ENCODE results near the gene TOM1L2.
A peak's percentile ranks its signal among the peaks of the same experiment; 100 is the strongest.

TOM1L2 gene

DNA sequence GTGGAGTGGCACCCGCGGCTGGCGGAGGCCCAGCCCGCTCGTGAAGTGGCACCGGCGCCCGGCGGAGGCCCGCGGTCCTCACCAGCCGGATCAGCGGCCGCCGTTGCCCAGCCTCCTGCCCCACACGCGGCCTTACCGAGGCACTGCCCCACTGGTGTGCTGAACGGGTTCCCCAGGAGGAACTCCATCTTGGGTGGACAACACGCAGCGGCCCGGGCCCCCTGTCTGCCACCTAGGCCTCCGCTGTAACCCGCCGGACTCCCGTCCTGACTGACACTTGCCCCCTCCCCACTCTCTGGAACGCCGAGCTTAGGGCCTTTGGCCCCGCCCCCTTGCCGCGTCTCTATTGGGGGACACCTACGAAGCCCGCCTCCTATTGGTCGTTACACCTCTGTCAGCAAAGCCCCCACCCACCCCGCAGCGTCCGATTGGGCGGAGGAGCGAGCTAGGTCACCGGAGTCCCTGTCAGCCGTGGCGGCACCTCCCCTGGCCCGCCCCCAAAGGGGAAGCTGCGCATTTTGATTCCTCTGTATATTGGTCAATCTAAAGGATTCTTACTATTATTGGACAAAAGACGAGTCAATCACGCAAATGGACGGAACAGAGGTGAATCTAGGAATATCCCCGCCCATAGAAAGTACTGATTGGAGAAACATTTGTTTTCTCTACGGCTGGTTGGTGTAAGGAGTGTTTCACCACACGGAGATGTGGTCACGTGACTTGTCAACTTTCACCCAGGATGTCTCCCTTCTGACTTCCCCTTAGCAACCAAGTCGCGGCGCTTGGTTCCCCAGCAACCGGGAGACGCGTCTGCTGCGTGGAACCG, at the start of gene TOM1L2, which contains the start of gene DRC3:
TOM1L2 (minus strand) TSS at position 275 of the 826 bp plus-strand sequence; CDS start at position 188, 87 bp downstream.
DRC3 (plus strand) TSS at position 737 of the 826 bp plus-strand sequence. CDS start 4,737 bp downstream, outside the sequence.
- DNase-seq (ENCODE audit: low read depth in 3 of 3, low spot score in 1 of 3): peak; percentile 97 to 100 (median 99)

DNA sequence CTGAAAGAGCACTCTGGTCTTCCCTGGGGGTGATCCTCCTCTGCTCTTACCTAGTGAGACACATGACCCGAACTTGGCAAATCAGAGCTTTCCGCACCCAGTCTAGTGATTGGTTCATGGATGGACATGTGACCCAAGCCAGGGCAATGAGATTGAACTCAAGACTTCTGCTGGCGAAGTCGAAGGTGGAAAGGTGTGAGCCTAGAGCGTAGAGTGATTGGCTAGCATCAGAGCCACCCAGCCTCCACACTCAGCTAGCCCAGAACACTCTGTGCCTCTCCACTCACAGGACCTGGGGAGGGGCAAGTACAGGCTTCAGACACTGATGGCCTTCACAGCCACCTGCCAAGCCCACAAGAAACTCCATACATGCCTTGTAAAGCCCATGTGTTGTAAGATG, 49.2 kb upstream of the TOM1L2 start:
- DNase-seq (ENCODE audit: low read depth in 3 of 3, low spot score in 1 of 3): no peak

DNA sequence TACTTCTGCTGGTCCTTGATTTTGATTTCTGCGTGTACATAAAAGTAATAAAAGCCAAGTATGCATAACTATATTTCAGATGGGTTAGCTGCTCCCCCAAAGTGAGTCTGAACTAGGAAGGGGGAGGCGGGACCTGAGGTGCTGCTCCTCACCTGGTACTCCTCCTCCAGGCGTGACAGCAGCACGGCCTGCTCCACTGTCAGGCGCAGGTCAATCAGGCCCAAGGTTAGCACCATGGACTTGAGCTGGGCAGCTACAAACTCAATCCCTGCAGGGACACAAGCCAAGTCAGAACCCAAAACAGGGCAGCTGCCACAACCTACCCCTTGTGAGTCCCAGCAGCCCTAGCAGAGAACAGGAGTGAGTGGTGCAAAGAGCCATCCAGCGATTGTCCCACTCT, 48.8 kb upstream of the TOM1L2 start:
- no peak for DNase-seq (ENCODE audit: low read depth in 3 of 3, low spot score in 1 of 3)

DNA sequence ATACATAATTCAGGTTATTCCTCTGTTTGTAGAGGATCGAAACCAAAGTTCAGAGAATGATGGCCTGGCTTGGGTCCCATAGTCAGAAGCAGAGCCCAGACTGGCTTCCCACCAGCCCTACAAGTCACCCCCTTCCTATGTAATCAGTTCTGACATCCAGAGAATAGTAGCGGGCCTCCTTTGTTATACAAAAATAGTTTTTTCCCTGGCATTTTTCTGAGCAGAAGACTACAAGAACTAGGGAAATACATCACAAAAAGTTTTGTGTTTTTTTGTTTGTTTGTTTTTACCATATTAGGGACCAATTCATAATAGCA, 47.6 kb upstream of the TOM1L2 start:
- no peak for DNase-seq (ENCODE audit: low read depth in 3 of 3, low spot score in 1 of 3)

DNA sequence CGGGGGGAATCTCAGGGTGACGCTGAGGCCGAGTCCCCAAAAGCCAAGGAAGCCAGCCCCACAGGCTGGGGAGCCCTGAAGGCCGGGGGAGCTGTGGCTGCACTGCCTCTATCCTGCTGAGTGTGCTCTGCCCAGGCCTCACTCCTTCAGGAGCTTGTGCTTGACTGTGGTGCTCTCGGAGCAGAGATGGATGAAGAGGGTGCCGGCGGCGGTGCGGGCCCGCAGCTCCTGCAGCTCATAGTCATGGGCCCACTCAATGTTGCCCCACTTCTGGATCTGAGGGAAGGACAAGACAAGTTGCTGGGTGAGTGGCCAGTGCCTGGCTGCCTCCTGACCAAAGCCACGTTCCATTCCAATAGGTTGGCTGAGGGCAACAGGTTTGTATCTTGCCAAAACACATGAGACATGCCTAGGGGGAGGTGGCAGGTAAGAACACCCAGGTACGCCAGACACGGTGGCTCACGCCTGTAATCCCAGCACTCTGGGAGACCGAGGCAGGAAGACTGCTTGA, 46.3 kb upstream of the TOM1L2 start:
- no peak for DNase-seq (ENCODE audit: low read depth in 3 of 3, low spot score in 1 of 3)

DNA sequence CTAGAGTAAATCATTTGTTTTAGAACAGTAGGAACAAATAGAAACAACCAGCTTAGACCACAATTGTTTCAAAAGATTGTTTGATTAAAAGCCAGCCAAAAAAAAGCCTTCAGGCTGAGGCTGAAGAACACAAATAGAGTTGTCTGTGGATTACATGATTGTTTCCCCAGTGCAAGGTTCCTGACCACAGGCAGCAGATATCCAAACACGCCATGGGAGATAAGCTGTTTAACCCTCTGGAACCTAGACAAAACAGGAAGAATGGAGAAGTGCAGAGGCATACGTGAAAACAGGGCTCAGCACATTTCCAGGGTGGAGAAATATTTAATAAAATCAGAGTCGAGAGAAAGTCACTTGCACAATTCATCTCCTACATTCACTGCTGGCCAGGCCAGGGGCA, 45.8 kb upstream of the TOM1L2 start:
- DNase-seq (ENCODE audit: low read depth in 3 of 3, low spot score in 1 of 3): no peak

DNA sequence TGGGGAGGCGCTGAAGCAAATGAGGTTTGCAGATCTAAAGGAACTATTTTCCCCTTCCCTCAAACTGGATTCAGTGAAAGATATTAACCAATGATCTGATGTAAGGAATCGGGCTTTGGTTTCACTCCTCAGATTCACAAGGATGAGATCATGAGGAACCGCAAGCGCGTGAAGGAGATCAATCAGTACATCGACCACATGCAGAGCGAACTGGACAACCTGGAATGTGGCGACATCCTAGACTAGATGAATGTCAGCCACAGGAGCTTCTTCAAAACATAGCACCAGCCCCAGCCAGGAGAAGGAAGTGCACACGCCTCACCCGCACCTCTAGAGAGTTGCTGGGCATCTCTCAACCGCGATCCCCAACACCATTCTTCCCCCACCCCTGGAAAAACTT, 44.2 kb upstream of the TOM1L2 start:
- no peak for DNase-seq (ENCODE audit: low read depth in 3 of 3, low spot score in 1 of 3)

DNA sequence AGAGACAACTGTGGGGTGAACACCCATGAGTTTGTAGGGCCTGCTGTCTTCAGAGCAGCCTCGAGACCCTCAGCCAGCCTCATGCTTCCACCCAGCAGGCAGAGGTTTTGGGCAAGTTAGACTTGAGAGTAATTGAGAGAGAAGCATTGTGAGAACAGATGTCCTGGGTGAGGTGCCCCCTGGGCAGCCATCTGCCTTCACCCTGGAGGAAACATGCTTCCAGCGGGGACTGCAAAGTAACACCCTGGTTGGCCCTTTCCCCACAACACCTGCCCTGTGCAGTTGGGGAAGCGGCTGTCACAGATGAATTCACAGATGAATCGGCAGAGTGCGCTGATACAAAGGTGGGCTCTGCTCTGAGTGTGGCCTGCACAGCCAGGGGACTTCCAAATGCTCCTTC, 43.4 kb upstream of the TOM1L2 start:
- no peak for DNase-seq (ENCODE audit: low read depth in 3 of 3, low spot score in 1 of 3)

DNA sequence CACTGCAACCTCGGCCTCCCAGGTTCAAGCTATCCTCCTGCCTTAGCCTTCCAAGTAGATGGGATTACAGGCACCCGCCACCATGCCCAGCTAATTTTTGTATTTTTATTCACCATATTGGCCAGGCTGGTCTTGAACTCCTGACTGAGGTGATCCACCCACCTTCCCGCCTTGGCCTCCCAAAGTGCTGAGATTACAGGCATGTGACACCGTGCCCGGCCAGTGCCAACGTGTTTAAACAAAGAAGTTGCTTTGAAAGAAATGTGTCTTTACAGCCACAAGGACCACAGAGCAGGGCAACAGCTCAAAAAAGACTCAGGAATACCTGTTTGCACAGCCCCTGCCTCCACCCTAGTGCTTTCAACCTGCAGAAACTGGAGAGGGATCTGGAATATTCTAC, 41.8 kb upstream of the TOM1L2 start:
- no peak for DNase-seq (ENCODE audit: low read depth in 3 of 3, low spot score in 1 of 3)

DNA sequence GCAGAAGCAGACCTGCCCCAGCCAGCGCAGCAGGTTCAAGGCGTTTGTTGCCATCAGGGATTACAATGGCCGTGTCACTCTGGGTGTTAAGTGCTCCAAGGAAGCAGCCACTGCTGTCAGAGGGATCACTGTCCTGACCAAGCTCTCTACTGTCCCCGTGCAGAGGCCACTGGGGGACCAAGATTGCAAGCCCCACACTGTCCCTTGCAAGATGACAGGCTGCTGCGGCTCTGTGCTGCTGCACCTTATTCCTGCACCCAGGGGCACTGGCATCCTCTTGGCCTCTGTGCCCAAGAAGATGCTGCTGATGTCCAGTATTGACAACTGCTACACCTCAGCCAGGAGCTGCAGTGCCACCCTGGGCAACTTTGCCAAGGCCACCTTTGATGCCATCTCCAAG, 39.1 kb upstream of the TOM1L2 start:
- no peak for DNase-seq (ENCODE audit: low read depth in 3 of 3, low spot score in 1 of 3)

DNA sequence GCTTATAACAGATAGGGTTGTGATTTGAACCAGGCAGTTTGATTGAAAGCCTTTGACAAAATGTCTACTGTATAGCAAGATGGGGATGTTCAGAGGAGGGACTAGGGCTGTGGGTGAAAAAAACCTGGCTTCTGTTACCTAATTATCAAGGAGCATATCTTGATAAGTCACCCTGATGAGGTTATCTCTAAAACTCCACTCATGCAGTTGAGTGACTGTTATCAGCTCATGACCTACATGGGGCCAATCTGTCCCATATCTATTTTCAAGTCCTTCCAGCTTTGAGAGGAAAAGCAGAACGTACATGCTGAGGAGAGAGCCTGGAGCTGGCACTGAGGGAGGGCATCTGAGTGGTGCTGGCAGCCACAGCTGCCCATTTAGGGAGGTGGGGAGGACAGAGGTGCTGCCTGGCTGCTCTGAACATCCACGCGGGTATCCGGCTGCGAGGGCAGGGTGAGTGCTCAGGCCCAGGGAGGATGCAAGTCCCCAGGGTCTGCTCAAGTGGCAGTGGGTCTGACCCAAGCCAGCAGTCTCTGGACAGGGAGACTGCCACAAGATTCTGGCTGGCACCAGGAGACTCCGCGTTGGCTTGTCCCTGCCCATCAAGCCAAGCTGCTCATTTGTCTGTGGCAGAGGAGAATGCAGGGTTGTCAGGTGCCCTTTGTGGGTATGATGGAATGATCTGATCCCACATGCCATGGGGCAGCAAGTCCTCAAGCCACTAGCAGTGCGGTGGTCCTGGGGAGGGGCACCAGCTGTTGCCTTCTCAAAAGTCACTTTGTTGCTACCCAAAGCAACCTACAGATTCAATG, 37.6 kb upstream of the TOM1L2 start:
- no peak for DNase-seq (ENCODE audit: low read depth in 3 of 3, low spot score in 1 of 3)

DNA sequence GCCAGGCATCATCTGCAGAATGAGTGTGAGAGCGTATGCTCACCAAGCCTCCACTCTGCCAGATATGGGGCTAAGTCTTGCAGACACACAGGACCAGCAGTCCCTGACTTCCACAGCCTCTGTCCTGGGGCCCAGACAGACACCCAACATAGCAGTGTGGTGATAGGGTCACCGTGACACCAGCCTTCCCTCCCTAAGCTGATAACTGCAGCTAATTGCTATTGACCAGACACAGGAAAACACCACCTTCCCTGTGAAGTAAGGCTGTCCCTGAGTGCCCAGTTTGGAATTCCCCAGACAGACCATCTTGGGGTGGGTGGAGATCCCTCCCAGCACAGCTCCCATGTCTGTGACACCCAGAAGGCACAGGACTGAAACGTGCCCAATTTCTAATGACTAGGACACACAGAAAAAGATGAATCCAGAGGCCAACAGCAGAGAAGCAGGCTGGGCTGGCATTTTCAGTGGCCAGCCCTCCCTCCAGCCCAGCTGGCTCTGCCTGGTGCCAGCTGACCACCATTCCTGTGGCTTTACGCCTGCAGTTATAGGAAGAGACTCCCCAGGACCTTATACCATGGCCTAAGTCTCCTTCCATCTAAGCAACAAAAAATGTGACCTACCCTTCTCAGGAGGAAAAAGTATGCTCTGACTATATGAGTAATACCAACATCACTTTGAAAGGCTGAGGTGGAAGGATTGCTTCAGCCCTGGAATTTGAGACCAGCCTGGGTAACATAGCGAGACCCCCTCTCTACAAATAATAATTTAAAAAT, 36.5 kb upstream of the TOM1L2 start:
- no peak for DNase-seq (ENCODE audit: low read depth in 3 of 3, low spot score in 1 of 3)

DNA sequence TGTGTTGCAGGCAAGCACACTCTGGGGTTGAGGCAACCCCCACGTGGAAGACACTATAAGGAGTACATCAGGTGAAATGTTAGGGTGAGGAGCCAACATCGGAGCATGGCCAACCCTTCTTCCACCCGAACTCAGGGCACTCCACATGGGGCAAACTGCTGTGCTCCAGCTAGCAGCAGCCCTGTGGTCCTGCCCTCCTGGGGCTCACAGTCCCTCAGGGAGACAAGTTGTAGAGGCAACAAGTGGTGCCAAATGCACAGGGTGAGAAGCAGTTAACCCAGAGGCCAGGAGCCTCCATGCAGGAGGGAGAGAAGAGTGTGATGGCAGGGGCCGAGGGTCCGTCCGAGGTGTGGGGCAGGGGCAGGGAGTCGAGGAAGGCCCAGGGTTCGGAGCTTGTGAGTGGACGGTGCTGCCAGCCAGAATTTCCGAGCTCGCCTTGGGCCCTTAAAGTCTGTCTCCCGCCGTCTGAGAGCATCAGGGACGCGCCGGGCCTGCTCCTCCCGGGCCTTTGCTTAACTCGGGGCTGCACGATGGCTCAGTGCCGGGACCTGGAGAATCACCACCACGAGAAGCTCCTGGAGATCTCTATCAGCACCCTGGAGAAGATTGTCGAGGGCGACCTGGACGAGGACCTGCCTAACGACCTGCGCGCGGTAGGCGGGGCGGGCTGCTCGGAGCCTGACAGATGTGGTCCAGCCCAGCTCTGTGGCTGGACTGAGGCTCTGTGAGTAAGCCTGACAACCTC, 34.5 kb upstream of the TOM1L2 start:
- no peak for DNase-seq (ENCODE audit: low read depth in 3 of 3, low spot score in 1 of 3)

DNA sequence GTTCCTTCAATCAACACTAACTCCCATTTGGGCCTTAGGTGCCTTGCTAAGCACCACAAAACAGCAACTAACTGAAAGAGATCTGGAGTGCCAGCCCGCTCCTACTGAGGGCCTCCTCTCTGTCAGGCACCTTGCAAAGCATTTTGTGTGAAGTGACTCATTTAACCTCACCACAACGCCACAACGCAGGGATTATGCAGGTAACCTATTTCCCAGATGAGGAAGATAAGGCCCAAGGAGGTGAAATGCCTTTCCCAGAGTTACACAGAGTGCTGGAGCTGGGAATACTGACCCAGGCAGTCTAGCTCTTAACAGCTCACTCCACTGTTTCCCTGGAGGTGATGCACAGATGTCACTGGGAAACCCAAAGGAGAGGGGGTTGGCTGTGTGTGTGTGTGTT, 33.3 kb upstream of the TOM1L2 start:
- no peak for DNase-seq (ENCODE audit: low read depth in 3 of 3, low spot score in 1 of 3)

DNA sequence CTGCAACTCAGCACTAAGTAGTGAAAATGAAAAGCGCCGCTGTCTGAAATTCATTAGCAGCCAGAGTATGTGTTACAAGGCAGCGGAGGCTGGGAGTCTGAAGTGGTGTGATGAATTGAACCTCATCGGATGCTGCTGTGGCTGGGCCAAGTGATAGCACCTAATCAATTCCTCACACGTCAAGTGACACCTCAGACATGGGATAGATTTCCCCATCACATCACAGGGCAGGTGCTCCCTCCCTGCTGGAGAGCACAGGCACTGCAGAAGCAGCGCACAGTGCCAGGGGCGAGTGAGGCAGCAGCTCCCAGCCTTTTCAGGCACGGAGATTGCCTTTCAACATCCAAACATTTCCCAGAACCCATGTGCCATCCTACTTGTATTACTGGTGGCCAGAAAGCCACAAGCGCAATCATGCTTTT, 32.7 kb upstream of the TOM1L2 start:
- DNase-seq (ENCODE audit: low read depth in 3 of 3, low spot score in 1 of 3): no peak

DNA sequence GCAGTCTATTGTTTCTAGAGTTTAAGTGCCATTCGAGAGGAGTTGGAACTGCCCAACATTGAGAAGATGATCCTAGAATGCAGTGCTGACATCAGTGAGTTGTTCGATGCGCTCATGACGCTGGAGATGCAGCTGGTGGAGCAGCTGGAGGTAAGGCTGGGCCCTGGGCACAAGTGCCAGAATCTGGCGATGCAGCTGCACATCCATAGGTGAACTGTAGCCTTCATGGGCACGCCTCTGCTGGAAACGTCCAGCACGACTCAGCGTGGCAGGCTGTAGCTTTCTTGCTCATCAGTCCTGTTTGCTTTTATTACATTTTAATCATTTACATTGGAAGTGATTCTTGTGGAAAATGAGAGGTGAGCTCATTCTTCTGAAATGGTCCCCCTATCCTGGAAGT, 32.1 kb upstream of the TOM1L2 start:
- no peak for DNase-seq (ENCODE audit: low read depth in 3 of 3, low spot score in 1 of 3)

DNA sequence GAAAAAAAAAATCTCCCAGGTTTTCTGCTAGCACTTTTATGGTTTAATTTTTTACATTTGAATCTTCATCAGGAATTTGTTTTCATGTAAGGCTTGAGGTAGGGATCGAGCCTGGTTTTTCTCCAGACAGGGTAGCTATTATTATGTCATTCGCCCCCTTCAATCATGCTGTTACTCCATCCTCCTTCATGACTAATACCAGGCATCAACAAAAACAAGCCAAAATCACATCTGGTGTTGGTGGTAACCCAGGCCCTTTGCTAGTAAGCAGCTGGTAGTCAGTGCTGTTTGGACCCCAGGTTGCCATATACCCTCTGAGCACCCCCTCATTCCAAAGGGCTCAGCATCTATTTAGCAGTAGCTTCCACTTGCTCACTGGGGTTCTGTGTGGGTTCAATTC, 30.0 kb upstream of the TOM1L2 start:
- DNase-seq (ENCODE audit: low read depth in 3 of 3, low spot score in 1 of 3): no peak

DNA sequence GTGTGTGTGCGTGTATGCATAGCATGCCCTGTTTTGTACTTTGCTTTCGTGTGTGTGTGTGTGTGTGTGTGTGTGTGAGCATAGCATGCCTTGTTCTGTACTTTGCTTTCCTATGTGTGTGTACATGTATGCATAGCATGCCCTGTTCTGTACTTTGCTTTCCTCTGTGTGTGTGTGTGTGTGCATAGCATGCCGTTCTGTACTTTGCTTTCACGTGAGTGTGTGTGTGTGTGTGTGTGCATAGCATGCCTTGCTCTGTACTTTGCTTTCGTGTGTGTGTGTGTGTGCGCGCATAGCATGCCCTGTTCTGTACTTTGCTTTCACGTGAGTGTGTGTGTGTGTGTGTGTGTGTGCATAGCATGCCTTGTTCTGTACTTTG, 27.8 kb upstream of the TOM1L2 start:
- DNase-seq (ENCODE audit: low read depth in 3 of 3, low spot score in 1 of 3): no peak

DNA sequence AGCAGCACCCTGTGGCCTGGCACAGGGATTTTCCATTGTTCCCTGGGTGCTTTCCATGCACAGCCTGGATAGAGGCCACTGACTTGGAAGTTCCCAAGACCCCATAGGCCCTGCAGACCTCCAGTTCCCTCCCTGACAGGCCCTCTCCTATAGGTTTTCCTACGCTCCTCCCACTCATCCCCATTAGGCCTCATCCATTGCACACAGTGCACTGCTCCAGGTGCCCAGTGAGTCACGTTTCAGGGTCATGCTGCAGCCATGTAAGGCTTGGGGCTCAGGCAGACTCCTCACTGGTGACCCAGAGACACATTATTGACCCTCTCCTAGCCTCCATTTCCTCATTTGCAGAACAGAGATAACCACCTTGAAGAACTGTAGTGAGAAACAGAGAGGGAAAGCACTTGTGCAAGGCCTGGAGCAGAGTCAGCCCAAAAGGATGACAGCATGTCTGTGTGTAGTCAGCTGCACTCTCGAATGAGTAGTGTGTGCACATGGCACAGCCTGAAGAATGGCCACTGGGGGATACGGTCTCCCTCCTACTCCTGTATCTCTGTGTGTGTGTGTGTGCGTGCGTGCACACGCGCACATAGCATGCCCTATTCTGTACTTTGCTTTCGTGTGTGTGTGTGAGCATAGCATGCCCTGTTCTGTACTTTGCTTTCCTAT, 27.3 kb upstream of the TOM1L2 start:
- DNase-seq (ENCODE audit: low read depth in 3 of 3, low spot score in 1 of 3): no peak

DNA sequence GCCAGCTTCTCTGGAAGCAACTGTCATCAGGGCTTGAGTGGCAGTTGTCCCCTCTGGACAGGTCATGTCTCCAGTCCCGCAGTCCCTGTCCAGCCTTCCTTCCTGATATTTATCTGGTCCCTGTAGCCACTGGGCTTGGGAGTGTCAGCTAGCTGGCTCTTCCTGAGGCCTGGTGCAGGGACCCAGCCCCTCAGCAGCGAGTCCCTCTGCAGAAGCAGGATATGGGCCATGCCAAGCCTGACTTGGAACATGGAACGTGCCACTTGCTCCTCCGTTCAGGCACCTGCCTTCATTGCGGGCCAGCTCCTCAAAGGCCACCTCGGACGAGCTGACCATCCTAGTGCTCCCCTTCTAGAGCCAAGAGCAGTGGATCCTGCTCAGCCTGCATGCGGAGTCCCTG, 26.7 kb upstream of the TOM1L2 start:
- no peak for DNase-seq (ENCODE audit: low read depth in 3 of 3, low spot score in 1 of 3)

Data from stimulated activated CD4-positive, alpha-beta T cell treated with anti-CD3 and anti-CD28 coated beads, TNF-alpha, amount 100 ng/mL, for 1 hour (primary cell).